NT2/D1 (cell line): ENCODE data around the gene ZBTB7B.

Experiments used
- DNase-seq: peaks from one replicate; pipeline ENCODE4 v3.0.0-alpha.2; 2011; ENCODE audit warnings: low read depth, low spot score
- H3K27me3 ChIP-seq: 2 replicates; pipeline ENCODE4 v1.6.0; 2011; ENCODE audit warnings: mild to moderate bottlenecking; ENCODE audit not compliant: insufficient read length, insufficient read depth
- H3K36me3 ChIP-seq: 2 replicates; pipeline ENCODE4 v1.6.1; 2011; ENCODE audit warnings: mild to moderate bottlenecking, low read length, mixed read lengths; ENCODE audit not compliant: insufficient read depth, insufficient read length
- H3K4me1 ChIP-seq: 2 replicates; pipeline ENCODE4 v1.5.1; 2011; ENCODE audit not compliant: insufficient read depth, insufficient read length
- H3K4me3 ChIP-seq: 2 replicates; pipeline ENCODE4 v1.5.1; 2011; ENCODE audit warnings: low read depth; ENCODE audit not compliant: insufficient read length
- H3K9ac ChIP-seq: 2 replicates; pipeline ENCODE4 v1.6.0; 2011; ENCODE audit warnings: low read depth; ENCODE audit not compliant: insufficient read length
- H3K9me3 ChIP-seq: 2 replicates; pipeline ENCODE4 v1.5.1; 2011; ENCODE audit warnings: mild to moderate bottlenecking, low read length; ENCODE audit not compliant: insufficient read depth
- SUZ12 ChIP-seq: IDR thresholded peaks from 2 replicates; pipeline ENCODE4 v1.6.1; 2011; ENCODE audit not compliant: insufficient read length, insufficient read depth; ENCODE audit errors: extremely low read depth
- YY1 ChIP-seq: IDR thresholded peaks from 2 replicates; pipeline ENCODE4 v1.6.1; 2011; ENCODE audit not compliant: insufficient read length, insufficient read depth
- ZNF274 ChIP-seq: IDR thresholded peaks from 2 replicates; pipeline ENCODE4 v1.6.1; 2011; ENCODE audit warnings: mild to moderate bottlenecking, low read depth, low read length

The ZBTB7B gene

GRCh38 chr1:155002464-155003226 lies at the start of gene ZBTB7B:
TSS of gene ZBTB7B (plus strand) at chr1:155002802. CDS start at chr1:155014661, 11,859 bp downstream.
- Histone ChIP-seq H3K4me3 (peak within 1 kb of the TSS; percentile 71), H3K4me1 (peaks cover 10% of the 10 kb centered on the region), H3K36me3 (no peaks in the 10 kb centered on the region), H3K9me3 (no peaks in the 10 kb centered on the region), H3K9ac (peak within 1 kb of the TSS; percentile 97), H3K27me3 (no peaks in the 10 kb centered on the region)
- no peak for TF ChIP-seq YY1
- TF ChIP-seq SUZ12, result no peak
- TF ChIP-seq ZNF274, result no peak
- DNase-seq, result no peak

GRCh38 chr1:154953611-154954038 lies 49.0 kb upstream of the ZBTB7B start:
- H3K4me1 ChIP-seq, result peaks cover 10% of the 10 kb centered on the region
- TF ChIP-seq SUZ12 (no peak), YY1 (no peak), ZNF274 (no peak)
- no peak overlapping the region for H3K4me3 ChIP-seq
- H3K9ac ChIP-seq, result no peak overlapping the region
- DNase-seq, result no peak
- no peaks in the 10 kb centered on the region for H3K9me3 ChIP-seq
- H3K27me3 ChIP-seq, result no peaks in the 10 kb centered on the region
- peaks cover 22% of the 10 kb centered on the region for H3K36me3 ChIP-seq

GRCh38 chr1:154954541-154954940 lies 48.1 kb upstream of the ZBTB7B start:
- no peak for DNase-seq
- Histone ChIP-seq H3K36me3 (peaks cover 31% of the 10 kb centered on the region), H3K9ac (peak overlapping the region; percentile 6), H3K9me3 (no peaks in the 10 kb centered on the region; the same call in 1 of the 2 replicates), H3K4me3 (no peak overlapping the region), H3K4me1 (peaks cover 12% of the 10 kb centered on the region), H3K27me3 (no peaks in the 10 kb centered on the region)
- TF ChIP-seq SUZ12 (no peak), YY1 (no peak), ZNF274 (no peak)

- Histone ChIP-seq H3K4me1 (peaks cover 12% of the 10 kb centered on the region), H3K27me3 (no peaks in the 10 kb centered on the region), H3K9me3 (no peaks in the 10 kb centered on the region; the same call in 1 of the 2 replicates), H3K36me3 (peaks cover 35% of the 10 kb centered on the region), H3K4me3 (peak overlapping the region; percentile 65), H3K9ac (peak overlapping the region; percentile 76)
- TF ChIP-seq YY1, result no peak
- no peak for TF ChIP-seq SUZ12
- no peak for TF ChIP-seq ZNF274
- DNase-seq, result no peak
These were observed 47.4 kb upstream of the ZBTB7B start for GRCh38 chr1:154955039-154955717.

GRCh38 chr1:154955718-154956543 lies 46.7 kb upstream of the ZBTB7B start, which contains the start of gene PBXIP1:
TSS of gene PBXIP1 (minus strand) at chr1:154956099. CDS start at chr1:154953721, 2,378 bp downstream.
- Histone ChIP-seq H3K9ac (peak within 1 kb of the TSS; percentile 76), H3K27me3 (no peaks in the 10 kb centered on the region), H3K36me3 (peaks cover 35% of the 10 kb centered on the region), H3K4me1 (peaks cover 12% of the 10 kb centered on the region), H3K9me3 (no peaks in the 10 kb centered on the region; the same call in 1 of the 2 replicates), H3K4me3 (peak within 1 kb of the TSS; percentile 65)
- DNase-seq, result peak; percentile 98
- TF ChIP-seq YY1 (no peak), ZNF274 (no peak), SUZ12 (no peak)

- DNase-seq, result no peak
- peaks cover 12% of the 10 kb centered on the region for H3K4me1 ChIP-seq
These were observed 46.1 kb upstream of the ZBTB7B start for GRCh38 chr1:154956544-154956941.

More at GRCh38 chr1:154956544-154956941, 46.1 kb upstream of the ZBTB7B start:
- no peak for TF ChIP-seq YY1
- TF ChIP-seq SUZ12, result no peak
- no peak for TF ChIP-seq ZNF274
- H3K9ac ChIP-seq, result peak overlapping the region; percentile 4
- no peaks in the 10 kb centered on the region for H3K27me3 ChIP-seq
- H3K9me3 ChIP-seq, result no peaks in the 10 kb centered on the region; the same call in 1 of the 2 replicates
- H3K36me3 ChIP-seq, result peaks cover 29% of the 10 kb centered on the region
- H3K4me3 ChIP-seq, result peak overlapping the region; percentile 65
